Central memory CD8-positive, alpha-beta T cell (primary cell): ENCODE data around the gene SOS1.
"Not testable (repeated sequence)": the region's sequence is repeated elsewhere in the genome, so short reads cannot be mapped to it uniquely, and the experiment has no call there.

Experiments used
- ATAC-seq: fragments of 150-1000 bp; cut with Tn5 transposase; replicated peaks from 2 replicates; pipeline ENCODE4 v1.10.0; 2022; ENCODE audit warnings: mild to moderate bottlenecking, moderate FRiP score, moderate number of reproducible peaks; ENCODE audit not compliant: poor library complexity, severe bottlenecking; ENCODE audit errors: extremely low read depth
- DNase-seq, 2 donors: peaks; one replicate each; pipeline ENCODE4 v3.0.0; 2021; ENCODE audit warnings: low spot score in 2 of 2
- H3K27ac Mint-ChIP-seq: one replicate; pipeline ENCODE4 v1.8.0; 2022; ENCODE audit warnings: low read depth, mild to moderate bottlenecking, moderate library complexity, mixed read lengths
- H3K27me3 Mint-ChIP-seq: one replicate; pipeline ENCODE4 v1.8.0; 2022; ENCODE audit warnings: mixed read lengths
- H3K36me3 Mint-ChIP-seq: one replicate; pipeline ENCODE4 v1.8.0; 2022; ENCODE audit warnings: mild to moderate bottlenecking, moderate library complexity, mixed read lengths; ENCODE audit not compliant: insufficient read depth
- H3K4me1 Mint-ChIP-seq: one replicate; pipeline ENCODE4 v1.8.0; 2022; ENCODE audit warnings: mixed read lengths
- H3K4me3 Mint-ChIP-seq: one replicate; pipeline ENCODE4 v1.8.0; 2022; ENCODE audit warnings: mild to moderate bottlenecking, moderate library complexity, mixed read lengths
- H3K9me3 Mint-ChIP-seq: one replicate; pipeline ENCODE4 v1.8.0; 2022; ENCODE audit warnings: mixed read lengths

SOS1 gene

GRCh38 chr2:39146630-39147029, 25.8 kb upstream of the SOS1 start:
- no peak overlapping the region for H3K27ac Mint-ChIP-seq
- no peaks in the 10 kb centered on the region for H3K36me3 Mint-ChIP-seq
- H3K27me3 Mint-ChIP-seq = no peaks in the 10 kb centered on the region
- no peak for DNase-seq
- no peak overlapping the region for H3K4me3 Mint-ChIP-seq
- no peaks in the 10 kb centered on the region for H3K9me3 Mint-ChIP-seq
- no peak for ATAC-seq
- peaks cover 11% of the 10 kb centered on the region for H3K4me1 Mint-ChIP-seq

GRCh38 chr2:39145906-39146421, 25.1 kb upstream of the SOS1 start:
- no peaks in the 10 kb centered on the region for H3K36me3 Mint-ChIP-seq
- DNase-seq = no peak
- no peaks in the 10 kb centered on the region for H3K9me3 Mint-ChIP-seq
- no peak overlapping the region for H3K4me3 Mint-ChIP-seq
- peaks cover 11% of the 10 kb centered on the region for H3K4me1 Mint-ChIP-seq
- no peak for ATAC-seq
- H3K27me3 Mint-ChIP-seq = no peaks in the 10 kb centered on the region
- H3K27ac Mint-ChIP-seq = no peak overlapping the region

GRCh38 chr2:39144416-39144815, 23.6 kb upstream of the SOS1 start:
- no peak overlapping the region for H3K4me3 Mint-ChIP-seq
- H3K27me3 Mint-ChIP-seq = no peaks in the 10 kb centered on the region
- DNase-seq (no peak), ATAC-seq (no peak)
- H3K4me1 Mint-ChIP-seq = peaks cover 11% of the 10 kb centered on the region
- no peaks in the 10 kb centered on the region for H3K36me3 Mint-ChIP-seq
- no peak overlapping the region for H3K27ac Mint-ChIP-seq
- H3K9me3 Mint-ChIP-seq = no peaks in the 10 kb centered on the region

- Mint-ChIP-seq H3K4me3 (no peak overlapping the region), H3K9me3 (no peaks in the 10 kb centered on the region), H3K27ac (no peak overlapping the region), H3K27me3 (no peaks in the 10 kb centered on the region), H3K4me1 (peaks cover 12% of the 10 kb centered on the region), H3K36me3 (no peaks in the 10 kb centered on the region)
- DNase-seq (no peak), ATAC-seq (no peak)
These were observed 22.2 kb upstream of the SOS1 start for GRCh38 chr2:39142904-39143605.

- no peak overlapping the region for H3K4me3 Mint-ChIP-seq
- DNase-seq (no peak), ATAC-seq (no peak)
- no peaks in the 10 kb centered on the region for H3K36me3 Mint-ChIP-seq
- no peaks in the 10 kb centered on the region for H3K27me3 Mint-ChIP-seq
- no peak overlapping the region for H3K27ac Mint-ChIP-seq
- peaks cover 16% of the 10 kb centered on the region for H3K4me1 Mint-ChIP-seq
- H3K9me3 Mint-ChIP-seq = no peaks in the 10 kb centered on the region
These were observed 20.8 kb upstream of the SOS1 start for GRCh38 chr2:39141334-39142271.

GRCh38 chr2:39140948-39141333, 20.1 kb upstream of the SOS1 start:
- H3K4me1 Mint-ChIP-seq = peaks cover 19% of the 10 kb centered on the region
- not testable (repeated sequence) for H3K4me3 Mint-ChIP-seq, H3K36me3 Mint-ChIP-seq, H3K9me3 Mint-ChIP-seq, ATAC-seq, H3K27ac Mint-ChIP-seq, H3K27me3 Mint-ChIP-seq, DNase-seq

- H3K27me3 Mint-ChIP-seq = no peaks in the 10 kb centered on the region
- no peaks in the 10 kb centered on the region for H3K36me3 Mint-ChIP-seq
- DNase-seq = no peak
- no peaks in the 10 kb centered on the region for H3K9me3 Mint-ChIP-seq
- H3K4me3 Mint-ChIP-seq = no peak overlapping the region
- ATAC-seq = no peak
- H3K4me1 Mint-ChIP-seq = peaks cover 25% of the 10 kb centered on the region
- H3K27ac Mint-ChIP-seq = no peak overlapping the region
These were observed 19.5 kb upstream of the SOS1 start for GRCh38 chr2:39140322-39140847.

GRCh38 chr2:39139511-39140237, 18.8 kb upstream of the SOS1 start:
- no peaks in the 10 kb centered on the region for H3K9me3 Mint-ChIP-seq
- peaks cover 25% of the 10 kb centered on the region for H3K4me1 Mint-ChIP-seq
- H3K27ac Mint-ChIP-seq = no peak overlapping the region
- no peak overlapping the region for H3K4me3 Mint-ChIP-seq
- H3K27me3 Mint-ChIP-seq = no peaks in the 10 kb centered on the region
- H3K36me3 Mint-ChIP-seq = no peaks in the 10 kb centered on the region
- no peak for ATAC-seq
- no peak for DNase-seq

GRCh38 chr2:39138837-39139211, 18.0 kb upstream of the SOS1 start:
- H3K4me1 Mint-ChIP-seq = peaks cover 25% of the 10 kb centered on the region
- no peaks in the 10 kb centered on the region for H3K9me3 Mint-ChIP-seq
- ATAC-seq = no peak
- no peaks in the 10 kb centered on the region for H3K27me3 Mint-ChIP-seq
- no peaks in the 10 kb centered on the region for H3K36me3 Mint-ChIP-seq
- DNase-seq = no peak
- no peak overlapping the region for H3K4me3 Mint-ChIP-seq
- H3K27ac Mint-ChIP-seq = no peak overlapping the region

GRCh38 chr2:39138187-39138836, 17.5 kb upstream of the SOS1 start:
- DNase-seq, ATAC-seq, H3K9me3 Mint-ChIP-seq, H3K4me3 Mint-ChIP-seq, H3K27me3 Mint-ChIP-seq, H3K27ac Mint-ChIP-seq, H3K36me3 Mint-ChIP-seq: not testable (repeated sequence)
- peaks cover 23% of the 10 kb centered on the region for H3K4me1 Mint-ChIP-seq

GRCh38 chr2:39136799-39137198, 15.9 kb upstream of the SOS1 start:
- H3K4me3 Mint-ChIP-seq = peak overlapping the region; percentile 5
- no peaks in the 10 kb centered on the region for H3K36me3 Mint-ChIP-seq
- H3K4me1 Mint-ChIP-seq = peaks cover 15% of the 10 kb centered on the region
- no peaks in the 10 kb centered on the region for H3K27me3 Mint-ChIP-seq
- DNase-seq (no peak), ATAC-seq (peak; percentile 36)
- no peaks in the 10 kb centered on the region for H3K9me3 Mint-ChIP-seq
- no peak overlapping the region for H3K27ac Mint-ChIP-seq

- Mint-ChIP-seq H3K4me1 (peaks cover 15% of the 10 kb centered on the region), H3K27ac (no peak overlapping the region), H3K27me3 (no peaks in the 10 kb centered on the region), H3K36me3 (no peaks in the 10 kb centered on the region), H3K9me3 (no peaks in the 10 kb centered on the region), H3K4me3 (peak overlapping the region; percentile 5)
- DNase-seq (no peak), ATAC-seq (no peak)
These were observed 14.9 kb upstream of the SOS1 start for GRCh38 chr2:39135690-39136259.
